CD14-positive monocyte (primary cell): ENCODE results near the gene MALRD1. TPM values are rescaled to one million over a fixed set of nuclear protein-coding genes. Genes with fewer than 3 reads are reported as not detected.

Experiments used
- DNase-seq, 3 donors: peaks; one replicate each; pipeline ENCODE4 v3.0.0-alpha.2; 2011 to 2022
- H2AFZ ChIP-seq: 2 replicates; pipeline ENCODE4 v1.6.0; 2012; ENCODE audit warnings: mild to moderate bottlenecking, low read depth, low read length, inconsistent platforms; ENCODE audit not compliant: insufficient read depth, poor library complexity, severe bottlenecking
- H3K27ac ChIP-seq, 2 donors: 1 replicate in 1 of 2; 2 replicates in 1 of 2; pipeline ENCODE4 v1.5.1; 2012 to 2013; ENCODE audit warnings: low read length in 2 of 2, control low read depth in 1 of 2, inconsistent platforms in 1 of 2, low read depth in 1 of 2, mild to moderate bottlenecking in 1 of 2
- H3K27me3 ChIP-seq, 2 donors: one replicate each; pipeline versions ENCODE4 v1.6.0 to v1.6.1; 2011 to 2013; ENCODE audit warnings: low read length in 2 of 2; ENCODE audit not compliant: control insufficient read depth in 2 of 2, insufficient read depth in 2 of 2
- H3K36me3 ChIP-seq, 2 donors: replicated peaks in 1 of 2; 1 replicate in 1 of 2; 2 replicates in 1 of 2; pipeline versions ENCODE4 v1.5.1 to v1.6.1; 2012 to 2013; ENCODE audit warnings: low read length in 2 of 2, control low read depth in 1 of 2, inconsistent platforms in 1 of 2, mild to moderate bottlenecking in 1 of 2; ENCODE audit not compliant: insufficient read depth in 2 of 2, control insufficient read depth in 1 of 2
- H3K4me1 ChIP-seq, 2 donors: 1 replicate in 1 of 2; 2 replicates in 1 of 2; pipeline versions ENCODE4 v1.5.1 to v1.6.1; 2012 to 2013; ENCODE audit warnings: low read length in 2 of 2, control low read depth in 1 of 2, inconsistent platforms in 1 of 2, mild to moderate bottlenecking in 1 of 2, moderate library complexity in 1 of 2; ENCODE audit not compliant: insufficient read depth in 2 of 2, control insufficient read depth in 1 of 2
- H3K4me2 ChIP-seq: replicated peaks from 2 replicates; pipeline ENCODE3; 2012; ENCODE audit warnings: low read length, moderate library complexity, mild to moderate bottlenecking; ENCODE audit not compliant: poor library complexity, severe bottlenecking; ENCODE audit errors: extremely low read depth
- H3K4me3 ChIP-seq, 3 experiments: fragments of 200-600 bp in 1 of 3; sonication (generic) in 1 of 3; replicated peaks in 1 of 3; 1 replicate in 2 of 3; 2 replicates in 1 of 3; pipeline ENCODE4 v1.5.1; 2011 to 2013; ENCODE audit warnings: low read length in 3 of 3, mild to moderate bottlenecking in 3 of 3, control low read depth in 2 of 3, low read depth in 2 of 3, inconsistent platforms in 1 of 3, moderate library complexity in 1 of 3
- H3K79me2 ChIP-seq: 2 replicates; pipeline ENCODE4 v1.6.0; 2012; ENCODE audit warnings: mild to moderate bottlenecking, control low read depth, inconsistent platforms, low read length, moderate library complexity; ENCODE audit not compliant: insufficient read depth
- H3K9ac ChIP-seq: 2 replicates; pipeline ENCODE4 v1.6.0; 2017; ENCODE audit warnings: low read length, mild to moderate bottlenecking; ENCODE audit not compliant: insufficient read depth, poor library complexity, severe bottlenecking
- H3K9me3 ChIP-seq, 2 donors: replicated peaks in 1 of 2; 1 replicate in 1 of 2; 2 replicates in 1 of 2; pipeline versions ENCODE4 v1.5.1 to v1.6.1; 2012 to 2013; ENCODE audit warnings: low read length in 2 of 2, control low read depth in 1 of 2; ENCODE audit not compliant: control insufficient read depth in 1 of 2, insufficient read depth in 1 of 2
- H4K20me1 ChIP-seq: 2 replicates; pipeline ENCODE4 v1.6.0; 2012; ENCODE audit warnings: mild to moderate bottlenecking, low read length, control low read depth, moderate library complexity; ENCODE audit not compliant: insufficient read depth
- H3K27ac Mint-ChIP-seq, 7 donors: one replicate each; pipeline ENCODE4 v1.8.0; 2020; ENCODE audit warnings: mild to moderate bottlenecking in 7 of 7, mixed read lengths in 7 of 7, moderate library complexity in 6 of 7, inconsistent platforms in 2 of 7
- H3K27me3 Mint-ChIP-seq, 3 donors: one replicate each; pipeline ENCODE4 v1.8.0; 2021 to 2022; ENCODE audit warnings: low read depth in 3 of 3, mild to moderate bottlenecking in 3 of 3, mixed read lengths in 3 of 3, moderate library complexity in 3 of 3, inconsistent platforms in 1 of 3
- H3K36me3 Mint-ChIP-seq, 2 donors: one replicate each; pipeline ENCODE4 v1.8.0; 2020; ENCODE audit warnings: mixed read lengths in 2 of 2, inconsistent platforms in 1 of 2, mild to moderate bottlenecking in 1 of 2
- H3K4me1 Mint-ChIP-seq: one replicate; pipeline ENCODE4 v1.8.0; 2020; ENCODE audit warnings: mild to moderate bottlenecking, mixed read lengths
- H3K4me3 Mint-ChIP-seq, 2 donors: one replicate each; pipeline ENCODE4 v1.8.0; 2020; ENCODE audit warnings: mild to moderate bottlenecking in 2 of 2, mixed read lengths in 2 of 2, moderate library complexity in 1 of 2
- H3K9me3 Mint-ChIP-seq, 7 donors: one replicate each; pipeline ENCODE4 v1.8.0; 2020 to 2022; ENCODE audit warnings: mixed read lengths in 7 of 7, mild to moderate bottlenecking in 6 of 7, moderate library complexity in 6 of 7, inconsistent platforms in 2 of 7
- CTCF ChIP-seq: fragments of 200-600 bp; IDR thresholded peaks from one replicate; pipeline ENCODE4 v1.8.0; 2022; ENCODE audit warnings: antibody characterized with exemption, mild to moderate bottlenecking
- WGBS: methylation state at CpG from one replicate; pipeline ENCODE4 v1.1.5; 2013; ENCODE audit warnings: missing lambda C conversion rate; ENCODE audit not compliant: insufficient coverage; 5-methylcytosine and 5-hydroxymethylcytosine counted together
- intact Hi-C, 2 donors: fragments of 100-400 bp; cut with micrococcal nuclease; formaldehyde crosslinking; loops; one replicate each; pipeline versions ENCODE4 v1.15.0 to v1.15.1; 2023
- polyA plus RNA-seq, 3 donors: library from polyadenylated mRNA; depleted of rRNA in 1 of 3; unstranded in 2 of 3; stranded (reverse) in 1 of 3; fragments of 300-500 nt in 2 of 3; fragments of >200 nt in 1 of 3; fragmentation: Illumina TruSeq in 2 of 3; gene quantifications; 1 replicate in 2 of 3; 2 replicates in 1 of 3; pipeline ENCODE4 v1.2.3, GENCODE V29; 2012 to 2021

The MALRD1 gene
- polyA plus RNA-seq, 3 donors = not detected

- Histone ChIP-seq H3K27ac (no peak overlapping the region), H4K20me1 (no peaks in the 10 kb centered on the region), H3K4me1 (no peaks in the 10 kb centered on the region), H2AFZ (no peak overlapping the region), H3K9ac (no peak overlapping the region), H3K36me3 (no peaks in the 10 kb centered on the region), H3K79me2 (no peaks in the 10 kb centered on the region), H3K9me3 (no peaks in the 10 kb centered on the region), H3K4me3 (no peak overlapping the region), H3K27me3 (no peaks in the 10 kb centered on the region), H3K4me2 (no peak overlapping the region)
- WGBS = no CpG with 5 or more reads among the region's 1 CpG
- intact Hi-C loops = no loop called here
- H3K9me3 Mint-ChIP-seq = peaks cover 0 to 9% (median 2%) of the 10 kb centered on the region in 7 donors
- no peak for DNase-seq
- no peaks in the 10 kb centered on the region for H3K36me3 Mint-ChIP-seq
- no peaks in the 10 kb centered on the region for H3K4me1 Mint-ChIP-seq
- TF ChIP-seq CTCF = no peak
- H3K27ac Mint-ChIP-seq = no peak overlapping the region
- peaks cover 0 to 2% (median 0%) of the 10 kb centered on the region in 3 donors for H3K27me3 Mint-ChIP-seq
- no peak overlapping the region for H3K4me3 Mint-ChIP-seq
These were observed 214.7 kb downstream of the MALRD1 start for GRCh38 chr10:19263262-19263661.

GRCh38 chr10:19283285-19283684 lies 234.7 kb downstream of the MALRD1 start:
- DNase-seq = no peak
- intact Hi-C loops = no loop called here
- no CpG with 5 or more reads among the region's 2 CpGs for WGBS

More at GRCh38 chr10:19283285-19283684, 234.7 kb downstream of the MALRD1 start:
- Mint-ChIP-seq H3K9me3 (peaks cover 0 to 2% (median 0%) of the 10 kb centered on the region in 7 donors), H3K27ac (no peak overlapping the region), H3K4me3 (no peak overlapping the region), H3K4me1 (no peaks in the 10 kb centered on the region), H3K27me3 (no peaks in the 10 kb centered on the region), H3K36me3 (no peaks in the 10 kb centered on the region)
- Histone ChIP-seq H3K4me2 (no peak overlapping the region), H3K79me2 (no peaks in the 10 kb centered on the region), H3K27me3 (no peaks in the 10 kb centered on the region), H3K36me3 (no peaks in the 10 kb centered on the region), H3K27ac (no peak overlapping the region), H2AFZ (no peak overlapping the region), H3K9me3 (peaks cover 3 to 7% of the 10 kb centered on the region in 2 donors), H3K4me3 (no peak overlapping the region), H3K4me1 (no peaks in the 10 kb centered on the region), H4K20me1 (no peaks in the 10 kb centered on the region), H3K9ac (no peak overlapping the region)
- no peak for TF ChIP-seq CTCF
